GM12878 (cell line): ENCODE data around the gene ACTR8. TPM values are rescaled to one million over a fixed set of nuclear protein-coding genes. Genes with fewer than 3 reads are reported as not detected.

Experiments
- ATAC-seq: fragments of 200-7000 bp; cut with Tn5 transposase; 3 replicates; pipeline ENCODE4 v1.9.1; 2020; ENCODE audit warnings: mild to moderate bottlenecking, moderate library complexity
- BruUV-seq: library from RNA; stranded (reverse); fragments of 400-500 nt; replicated peaks from 2 replicates; lab custom pipeline; 2021; lab: Mats Ljungman, UMichigan
- CTCF ChIA-PET: fragments of 300-600 bp; sonication (Branson Sonifier 250); formaldehyde crosslinking; extraction: SDS; loops from one replicate; lab custom pipeline; 2021; ENCODE audit warnings: inconsistent platforms; lab: Yijun Ruan, JAX
- POLR2A ChIA-PET: fragments of 350-600 bp; formaldehyde crosslinking; extraction: SDS; loops from one replicate; lab custom pipeline; 2021; ENCODE audit warnings: inconsistent platforms; lab: Charles Lee
- RAD21 ChIA-PET: fragments of 300-600 bp; sonication (Branson Sonifier 250); formaldehyde crosslinking; loops from one replicate; lab custom pipeline; 2023; ENCODE audit warnings: antibody characterized with exemption; ENCODE audit not compliant: unreplicated experiment; lab: Charles Lee
- SMC1A ChIA-PET: fragments of 300-600 bp; sonication (Branson Sonifier 250); formaldehyde crosslinking; loops from one replicate; lab custom pipeline; 2023; ENCODE audit not compliant: unreplicated experiment, uncharacterized antibody; lab: Charles Lee
- DNase-seq: peaks from one replicate; pipeline ENCODE4 v3.0.0-alpha.2; 2011; ENCODE audit warnings: low read depth, low spot score
- FAIRE-seq: peaks from 3 replicates; lab custom pipeline; 2011; peaks lifted over from hg19 to GRCh38; lab: Jason Lieb, UNC
- H2AFZ ChIP-seq: 2 replicates; pipeline ENCODE4 v1.6.0; 2011; ENCODE audit warnings: low read depth, low read length, control low read depth; ENCODE audit not compliant: control insufficient read depth
- H3K27ac ChIP-seq: 2 replicates; pipeline ENCODE4 v1.5.1; 2011; ENCODE audit warnings: control low read depth; ENCODE audit not compliant: control insufficient read depth, insufficient read depth
- H3K27me3 ChIP-seq, 2 experiments: replicated peaks in 1 of 2; 2 replicates each; pipeline versions ENCODE4 v1.6.0 to v1.6.1; 2011; ENCODE audit warnings: low read length in 1 of 2; ENCODE audit not compliant: control insufficient read depth in 2 of 2, insufficient read depth in 2 of 2
- H3K36me3 ChIP-seq, 2 experiments: 2 replicates each; pipeline ENCODE4 v1.5.1; 2011; ENCODE audit warnings: low read length in 1 of 2; ENCODE audit not compliant: control insufficient read depth in 2 of 2, insufficient read depth in 2 of 2
- H3K4me1 ChIP-seq: 2 replicates; pipeline ENCODE4 v1.6.1; 2011; ENCODE audit warnings: mild to moderate bottlenecking, low read length, moderate library complexity, mixed read lengths; ENCODE audit not compliant: control insufficient read depth, insufficient read depth
- H3K4me2 ChIP-seq: 2 replicates; pipeline ENCODE4 v1.6.0; 2011; ENCODE audit warnings: control low read depth; ENCODE audit not compliant: control insufficient read depth, insufficient read depth
- H3K4me3 ChIP-seq: fragments of 200-600 bp; sonication (generic); 2 replicates; pipeline ENCODE4 v1.5.1; 2016
- H3K79me2 ChIP-seq: 2 replicates; pipeline ENCODE4 v1.6.0; 2011; ENCODE audit warnings: low read length; ENCODE audit not compliant: control insufficient read depth, insufficient read depth
- H3K9ac ChIP-seq: 2 replicates; pipeline ENCODE4 v1.8.0; 2011; ENCODE audit warnings: low read length, control low read depth, mixed read lengths; ENCODE audit not compliant: control insufficient read depth, insufficient read depth
- H3K9me3 ChIP-seq: replicated peaks from 3 replicates; pipeline ENCODE4 v1.5.1; 2011; ENCODE audit warnings: mild to moderate bottlenecking, low read length; ENCODE audit not compliant: control insufficient read depth, insufficient read depth
- H4K20me1 ChIP-seq: 2 replicates; pipeline ENCODE4 v1.6.0; 2011; ENCODE audit not compliant: control insufficient read depth, insufficient read depth
- ASH2L ChIP-seq: fragments of 300-600, 200-600 bp; sonication (generic); IDR thresholded peaks from 2 replicates; pipeline ENCODE4 v1.6.1; 2017; ENCODE audit warnings: low read depth, mild to moderate bottlenecking, borderline replicate concordance
- CBX3 ChIP-seq: fragments of 200-600 bp; sonication (generic); IDR thresholded peaks from 2 replicates; pipeline ENCODE4 v1.6.1; 2016; ENCODE audit warnings: low read depth, borderline replicate concordance
- CHD2 ChIP-seq: IDR thresholded peaks from 2 replicates; pipeline ENCODE4 v1.6.1; 2011; ENCODE audit warnings: low read depth, low read length, improper control_type of control experiment, borderline replicate concordance
- E2F4 ChIP-seq: IDR thresholded peaks from 2 replicates; pipeline ENCODE4 v1.6.1; 2012; ENCODE audit warnings: low read depth, low read length, improper control_type of control experiment
- EZH2 ChIP-seq: IDR thresholded peaks from 2 replicates; pipeline ENCODE4 v1.6.1; 2012; ENCODE audit warnings: low read depth, mild to moderate bottlenecking, control low read depth, inconsistent platforms, low read length, borderline replicate concordance; ENCODE audit not compliant: control insufficient read depth
- FOXK2 ChIP-seq: fragments of 450-650 bp; IDR thresholded peaks from 2 replicates; pipeline ENCODE4 v1.6.1; 2017; ENCODE audit warnings: mild to moderate bottlenecking, moderate library complexity
- MYC ChIP-seq: IDR thresholded peaks from 2 replicates; pipeline ENCODE4 v1.6.1; 2011; ENCODE audit warnings: mild to moderate bottlenecking, low read length, moderate library complexity, inconsistent platforms; ENCODE audit not compliant: insufficient read depth, insufficient replicate concordance, insufficient read length, severe bottlenecking
- POU2F2 ChIP-seq: IDR thresholded peaks from 3 replicates; pipeline ENCODE4 v1.6.1; 2011; ENCODE audit warnings: low read depth, mild to moderate bottlenecking, low read length, borderline replicate concordance
- ZNF24 ChIP-seq: fragments of 450-650 bp; IDR thresholded peaks from 2 replicates; pipeline ENCODE4 v1.6.1; 2017; ENCODE audit warnings: antibody characterized with exemption, mild to moderate bottlenecking
- WGBS: methylation state at CpG from one replicate; pipeline ENCODE4 v1.1.6; 2016; ENCODE audit warnings: low lambda C conversion rate; ENCODE audit not compliant: insufficient replicate concordance, insufficient coverage; ENCODE audit errors: missing lambda C conversion rate; 5-methylcytosine and 5-hydroxymethylcytosine counted together
- in situ Hi-C: fragments of 300-500 bp; cut with MboI; formaldehyde crosslinking; loops from 9 replicates; pipeline ENCODE4 v1.14.3; 2018; ENCODE audit warnings: mixed read lengths
- intact Hi-C: fragments of 100-400 bp; cut with micrococcal nuclease; formaldehyde crosslinking; loops from one replicate; pipeline ENCODE4 v1.14.2; 2022; ENCODE audit not compliant: unreplicated experiment
- polyA plus RNA-seq, 11 experiments: library from polyadenylated mRNA; depleted of rRNA in 4 of 11; unstranded in 6 of 11; stranded (reverse) in 5 of 11; fragments of >200 nt; fragmentation: Nextera tagmentation in 4 of 11; fragmentation: Illumina TruSeq in 1 of 11; extraction: Ambion mirVana in 4 of 11; extraction: Trizol in 1 of 11; gene quantifications; 1 replicate in 1 of 11; 2 replicates in 10 of 11; pipeline versions ENCODE4 v1.2.1 to v1.2.3, GENCODE V29; 2011 to 2016; ENCODE audit warnings: inconsistent platforms in 2 of 11, missing spikeins in 2 of 11, low read depth in 1 of 11
- total RNA-seq, 4 experiments: library from RNA; depleted of rRNA in 3 of 4; stranded (reverse); fragments of >200 nt in 3 of 4; fragmentation: Illumina TruSeq in 1 of 4; extraction: Trizol in 1 of 4; gene quantifications; 2 replicates each; pipeline versions ENCODE4 v1.2.1 to v1.2.3, GENCODE V29; 2013 to 2021

Gene ACTR8
- total and polyA plus RNA-seq, 10 of the 15 experiments (the other 5 are each of a cell fraction or from before 2014, with no cell fraction given), result 5.3 to 35.7 (median 26.4) TPM

DNA sequence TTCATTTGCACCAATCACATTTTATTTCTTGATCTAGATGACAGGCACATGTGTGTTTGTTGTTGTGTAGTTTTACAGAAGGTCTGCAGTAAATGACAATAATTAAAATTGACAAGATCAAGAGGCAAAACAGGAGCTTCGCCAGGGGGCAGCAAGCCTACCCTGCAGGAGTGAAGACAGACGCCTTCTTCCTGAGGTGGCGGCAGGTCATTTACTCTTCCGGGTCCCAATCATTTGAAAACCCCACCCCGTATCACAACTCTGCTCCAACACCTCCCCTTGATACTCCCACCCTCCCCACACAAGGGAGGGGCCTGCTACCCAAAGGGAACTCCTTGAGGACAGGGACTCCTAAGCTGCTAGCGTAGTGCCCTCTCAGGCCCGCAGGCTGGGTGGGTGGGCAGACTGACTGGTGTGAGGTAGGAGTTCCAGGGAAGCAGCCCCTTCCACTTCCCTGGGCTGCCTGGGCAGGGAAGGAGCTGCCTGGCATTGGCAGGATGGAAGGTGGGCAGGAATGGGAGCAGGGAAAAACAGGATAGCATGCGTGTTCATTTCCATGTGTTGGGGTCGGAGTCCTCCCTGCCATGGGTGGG, 48.8 kb downstream of the ACTR8 start:
- no peak for ATAC-seq
- ChIA-PET RAD21 (no interaction called here), CTCF (interaction anchor here (0.8 kb wide), 1 partner anchor 20 kb away, joined by 3 read pairs; no protein-coding TSS in a partner anchor), POLR2A (no interaction called here)
- no peaks in the 10 kb centered on the region for H3K9me3 ChIP-seq
- in situ Hi-C loops, result no loop called here
- no TSS peak for BruUV-seq
- no peak for FAIRE-seq
- intact Hi-C loops, result no loop called here
- H3K27me3 ChIP-seq, result no peaks in the 10 kb centered on the region
- H3K4me2 ChIP-seq, result no peak overlapping the region
- no peaks in the 10 kb centered on the region for H3K4me1 ChIP-seq
- TF ChIP-seq MYC, result no peak
- TF ChIP-seq CHD2, result no peak
- no peak for TF ChIP-seq EZH2
- TF ChIP-seq ZNF24, result no peak
- no peak for TF ChIP-seq FOXK2
- no peak for TF ChIP-seq CBX3
- TF ChIP-seq ASH2L, result no peak
- no peak for TF ChIP-seq POU2F2
- TF ChIP-seq E2F4, result no peak
- TF ChIP-seq, all 136 proteins: peak for 0
- DNase-seq, result no peak
- 73% methylated on average over 9 of the region's 9 CpGs for WGBS
- Histone ChIP-seq H3K36me3 (no peaks in the 10 kb centered on the region), H3K27ac (no peak overlapping the region), H2AFZ (no peak overlapping the region), H4K20me1 (no peaks in the 10 kb centered on the region), H3K79me2 (no peaks in the 10 kb centered on the region), H3K9ac (no peak overlapping the region), H3K4me3 (no peak overlapping the region)
- SMC1A ChIA-PET, result no interaction called here
